SK-N-SH (cell line): ENCODE data around the gene WNT6. TPM values are rescaled to one million over a fixed set of nuclear protein-coding genes. Genes with fewer than 3 reads are reported as not detected.
A peak's percentile ranks its signal among the peaks of the same experiment; 100 is the strongest.

Source experiments
- CTCF ChIA-PET: fragments of 300-600, 350-600 bp; formaldehyde crosslinking; extraction: SDS; loops from one replicate; lab custom pipeline; 2021; lab: Yijun Ruan, JAX
- POLR2A ChIA-PET: fragments of 350-600 bp; sonication (Branson Sonifier 250); formaldehyde crosslinking; extraction: SDS; loops from one replicate; lab custom pipeline; 2020; ENCODE audit warnings: antibody characterized with exemption, inconsistent platforms; lab: Yijun Ruan, JAX
- DNase-seq: peaks from one replicate; pipeline ENCODE4 v3.0.0; 2012
- H2AFZ ChIP-seq: fragments of 200-600 bp; sonication (generic); 2 replicates; pipeline ENCODE4 v1.8.1; 2016; ENCODE audit warnings: antibody characterized with exemption, mild to moderate bottlenecking, low read depth
- H3F3A ChIP-seq: fragments of 200-600 bp; sonication (generic); replicated peaks from 2 replicates; pipeline ENCODE3; 2016; ENCODE audit warnings: antibody characterized with exemption, mild to moderate bottlenecking; ENCODE audit not compliant: insufficient read depth
- H3K27ac ChIP-seq, 2 experiments: fragments of 200-500 bp in 1 of 2; fragments of 200-600 bp in 1 of 2; sonication (Bioruptor generic) in 1 of 2; sonication (generic), shearing (Covaris generic) in 1 of 2; 2 replicates each; pipeline versions ENCODE4 v1.5.1 to v1.6.1; 2014 to 2016; ENCODE audit warnings: low read depth in 2 of 2, inconsistent platforms in 1 of 2, low read length in 1 of 2, mild to moderate bottlenecking in 1 of 2, mixed read lengths in 1 of 2
- H3K27me3 ChIP-seq: fragments of 200-600 bp; sonication (generic), shearing (Covaris generic); 2 replicates; pipeline ENCODE4 v1.6.1; 2016; ENCODE audit warnings: mixed run types; ENCODE audit not compliant: insufficient read depth
- H3K36me3 ChIP-seq, 2 experiments: fragments of 200-500 bp in 1 of 2; fragments of 200-600 bp in 1 of 2; sonication (Bioruptor generic) in 1 of 2; sonication (generic) in 1 of 2; replicated peaks in 1 of 2; 2 replicates each; pipeline versions ENCODE3 to v1.5.1; 2014 to 2016; ENCODE audit warnings: low read length in 1 of 2, mild to moderate bottlenecking in 1 of 2; ENCODE audit not compliant: insufficient read depth in 2 of 2, control insufficient read depth in 1 of 2
- H3K4me1 ChIP-seq, 2 experiments: fragments of 200-500 bp in 1 of 2; fragments of 200-600 bp in 1 of 2; sonication (Bioruptor generic) in 1 of 2; sonication (generic), shearing (Covaris generic) in 1 of 2; 2 replicates each; pipeline versions ENCODE4 v1.5.1 to v1.6.1; 2014 to 2016; ENCODE audit warnings: low read depth in 1 of 2, low read length in 1 of 2, mixed run types in 1 of 2; ENCODE audit not compliant: insufficient read depth in 2 of 2, control insufficient read depth in 1 of 2
- H3K4me2 ChIP-seq: fragments of 200-600 bp; sonication (generic), shearing (Covaris generic); 2 replicates; pipeline ENCODE4 v1.6.1; 2017; ENCODE audit warnings: mixed run types
- H3K4me3 ChIP-seq, 2 experiments: fragments of 200-500 bp in 1 of 2; fragments of 200-600 bp in 1 of 2; sonication (Bioruptor generic) in 1 of 2; sonication (generic), shearing (Covaris generic) in 1 of 2; 2 replicates each; pipeline versions ENCODE4 v1.5.1 to v1.8.1; 2014 to 2016; ENCODE audit warnings: low read depth in 2 of 2, inconsistent platforms in 1 of 2, low read length in 1 of 2, mild to moderate bottlenecking in 1 of 2, mixed read lengths in 1 of 2, moderate library complexity in 1 of 2
- H3K79me2 ChIP-seq: fragments of 200-600 bp; sonication (generic); 2 replicates; pipeline ENCODE4 v1.8.1; 2017; ENCODE audit warnings: mild to moderate bottlenecking; ENCODE audit not compliant: insufficient read depth
- H3K9ac ChIP-seq: fragments of 200-600 bp; sonication (generic); 2 replicates; pipeline ENCODE4 v1.6.1; 2017; ENCODE audit warnings: mixed run types
- H3K9me2 ChIP-seq: fragments of 200-600 bp; sonication (generic); 2 replicates; pipeline ENCODE4 v1.6.1; 2017; ENCODE audit warnings: mixed run types
- H3K9me3 ChIP-seq: fragments of 200-600 bp; sonication (generic); 2 replicates; pipeline ENCODE4 v1.6.1; 2017; ENCODE audit warnings: mixed run types, mild to moderate bottlenecking, moderate library complexity
- H4K20me1 ChIP-seq: fragments of 200-600 bp; sonication (generic); 2 replicates; pipeline ENCODE4 v1.6.1; 2017; ENCODE audit warnings: mild to moderate bottlenecking, mixed run types; ENCODE audit not compliant: insufficient read depth
- ELF1 ChIP-seq: IDR thresholded peaks from 2 replicates; pipeline ENCODE4 v1.4.0; 2012
- EP300 ChIP-seq, 2 experiments: IDR thresholded peaks; 2 replicates each; pipeline versions ENCODE4 v1.4.0 to v1.6.1; 2012; ENCODE audit warnings: borderline replicate concordance in 1 of 2, low read depth in 1 of 2, low read length in 1 of 2
- GABPA ChIP-seq: IDR thresholded peaks from 2 replicates; pipeline ENCODE4 v1.4.0; 2012; ENCODE audit warnings: low read depth, mild to moderate bottlenecking
- GATA2 ChIP-seq: sonication (generic); formaldehyde crosslinking; IDR thresholded peaks from 2 replicates; pipeline ENCODE4 v1.5.0; 2020; ENCODE audit warnings: mild to moderate bottlenecking, missing genetic modification reagents
- IRF3 ChIP-seq: fragments of 150-350 bp; IDR thresholded peaks from 2 replicates; pipeline ENCODE4 v1.6.1; 2016; ENCODE audit warnings: mild to moderate bottlenecking, low read depth, low read length
- JUND ChIP-seq: IDR thresholded peaks from 2 replicates; pipeline ENCODE4 v1.4.0; 2012
- MEF2A ChIP-seq: IDR thresholded peaks from 2 replicates; pipeline ENCODE4 v1.4.0; 2012; ENCODE audit warnings: low read depth, borderline replicate concordance
- NFIC ChIP-seq: IDR thresholded peaks from 2 replicates; pipeline ENCODE4 v1.4.0; 2012; ENCODE audit warnings: borderline replicate concordance
- NRF1 ChIP-seq: IDR thresholded peaks from 2 replicates; pipeline ENCODE4 v1.6.1; 2012; ENCODE audit warnings: low read depth, mild to moderate bottlenecking, low read length
- RCOR1 ChIP-seq: fragments of 150-350 bp; IDR thresholded peaks from 2 replicates; pipeline ENCODE4 v1.6.1; 2017; ENCODE audit warnings: antibody characterized with exemption, low read length
- SIN3A ChIP-seq: IDR thresholded peaks from 2 replicates; pipeline ENCODE4 v1.6.1; 2012; ENCODE audit warnings: low read depth, mild to moderate bottlenecking, low read length, moderate library complexity, borderline replicate concordance
- SMC3 ChIP-seq: IDR thresholded peaks from 2 replicates; pipeline ENCODE4 v1.6.1; 2012; ENCODE audit warnings: low read depth, low read length, improper control_type of control experiment
- TAF1 ChIP-seq: IDR thresholded peaks from 2 replicates; pipeline ENCODE4 v1.6.1; 2012; ENCODE audit warnings: low read depth, mild to moderate bottlenecking, low read length, moderate library complexity, borderline replicate concordance
- YY1 ChIP-seq: IDR thresholded peaks from 2 replicates; pipeline ENCODE4 v1.4.0; 2012; ENCODE audit warnings: low read depth, mild to moderate bottlenecking
- WGBS: methylation state at CpG from one replicate; pipeline ENCODE4 v1.1.6; 2017; ENCODE audit warnings: low lambda C conversion rate; 5-methylcytosine and 5-hydroxymethylcytosine counted together
- polyA plus RNA-seq, 3 experiments: library from polyadenylated mRNA; depleted of rRNA; stranded (reverse); fragments of >200 nt; gene quantifications; 2 replicates each; pipeline ENCODE4 v1.2.3, GENCODE V29; 2012
- TF ChIP-seq, protein P1 (sequence below): IDR thresholded peaks from 2 replicates; pipeline ENCODE4; 2012
- TF ChIP-seq, protein P2 (sequence below): IDR thresholded peaks from 2 replicates; pipeline ENCODE4 v1.4.0; 2012; ENCODE audit warnings: low read depth, borderline replicate concordance
- TF ChIP-seq, protein P3 (sequence below): IDR thresholded peaks from 2 replicates; pipeline ENCODE4 v1.4.0; 2012; ENCODE audit warnings: low read depth, borderline replicate concordance

WNT6 gene
- polyA plus RNA-seq, 1 of the 3 experiments (the other 2 are of a cell fraction): 0.08 TPM

DNA sequence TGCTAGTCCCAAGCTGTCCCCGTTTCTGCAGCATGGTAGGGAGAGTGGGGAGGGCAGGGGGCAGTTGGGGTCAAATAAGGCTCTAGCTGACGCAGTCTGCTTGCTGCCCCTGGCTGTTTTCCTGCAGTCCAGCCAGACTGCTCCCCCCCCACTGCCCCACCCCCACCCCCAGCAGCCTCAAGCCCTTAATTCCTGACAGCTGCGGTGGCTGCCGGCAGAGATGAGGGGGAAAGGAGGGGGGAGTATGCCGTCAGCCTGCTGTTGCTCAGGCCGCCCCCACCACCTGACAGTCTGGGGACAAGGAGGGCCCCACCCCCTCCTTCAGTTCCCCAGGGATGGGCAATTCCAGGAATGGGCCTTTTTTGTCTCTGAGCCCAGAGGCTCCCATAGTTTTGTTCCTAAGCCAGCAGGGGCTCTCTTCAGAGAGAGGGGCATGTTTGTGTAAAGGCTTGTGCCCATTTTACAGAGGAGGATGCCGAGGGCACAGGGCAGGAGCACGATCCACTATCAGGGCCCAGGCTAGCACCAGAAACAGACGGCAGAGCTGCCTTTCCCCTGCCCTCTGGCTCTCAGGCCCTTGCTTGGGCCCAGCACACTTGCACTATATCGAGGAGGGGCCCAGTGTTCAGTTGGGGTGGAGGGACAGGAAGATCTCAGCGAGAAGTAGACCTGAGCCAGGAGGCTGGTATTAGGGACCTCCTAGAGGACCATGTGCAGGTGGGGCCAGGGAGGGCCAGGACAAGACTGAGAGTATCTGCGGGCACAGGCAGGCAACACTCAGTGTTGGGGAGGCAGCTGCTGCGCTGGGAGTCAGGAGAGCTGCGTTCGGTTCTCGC lies 19.5 kb downstream of the WNT6 start (continued):
- no peak for TF ChIP-seq IRF3

DNA sequence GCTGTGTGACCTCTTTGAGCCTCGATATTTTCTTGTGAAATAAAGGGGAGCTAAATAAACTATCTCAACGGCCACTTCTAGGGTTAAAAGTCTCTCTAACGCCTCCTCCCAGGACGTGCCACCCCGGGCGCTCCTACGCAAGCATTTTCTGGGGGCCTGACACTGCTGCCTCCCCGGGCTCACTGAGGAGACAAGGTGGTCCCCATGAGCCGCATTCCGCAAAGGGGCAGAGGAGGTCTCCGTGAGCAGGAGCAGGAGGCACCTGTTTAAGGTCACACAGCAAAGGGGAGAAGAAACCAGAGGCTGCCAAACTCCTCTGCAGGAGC lies 20.1 kb downstream of the WNT6 start:
- TF ChIP-seq, protein P1, sequence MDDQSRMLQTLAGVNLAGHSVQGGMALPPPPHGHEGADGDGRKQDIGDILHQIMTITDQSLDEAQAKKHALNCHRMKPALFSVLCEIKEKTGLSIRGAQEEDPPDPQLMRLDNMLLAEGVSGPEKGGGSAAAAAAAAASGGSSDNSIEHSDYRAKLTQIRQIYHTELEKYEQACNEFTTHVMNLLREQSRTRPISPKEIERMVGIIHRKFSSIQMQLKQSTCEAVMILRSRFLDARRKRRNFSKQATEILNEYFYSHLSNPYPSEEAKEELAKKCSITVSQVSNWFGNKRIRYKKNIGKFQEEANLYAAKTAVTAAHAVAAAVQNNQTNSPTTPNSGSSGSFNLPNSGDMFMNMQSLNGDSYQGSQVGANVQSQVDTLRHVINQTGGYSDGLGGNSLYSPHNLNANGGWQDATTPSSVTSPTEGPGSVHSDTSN: no peak
- TF ChIP-seq JUND: no peak
- TF ChIP-seq, protein P2, sequence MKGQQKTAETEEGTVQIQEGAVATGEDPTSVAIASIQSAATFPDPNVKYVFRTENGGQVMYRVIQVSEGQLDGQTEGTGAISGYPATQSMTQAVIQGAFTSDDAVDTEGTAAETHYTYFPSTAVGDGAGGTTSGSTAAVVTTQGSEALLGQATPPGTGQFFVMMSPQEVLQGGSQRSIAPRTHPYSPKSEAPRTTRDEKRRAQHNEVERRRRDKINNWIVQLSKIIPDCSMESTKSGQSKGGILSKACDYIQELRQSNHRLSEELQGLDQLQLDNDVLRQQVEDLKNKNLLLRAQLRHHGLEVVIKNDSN: no peak
- Histone ChIP-seq H3K36me3 (no peaks in the 10 kb centered on the region), H3K27me3 (peaks cover 41% of the 10 kb centered on the region), H4K20me1 (no peaks in the 10 kb centered on the region), H3K9me2 (no peaks in the 10 kb centered on the region), H3K4me1 (peaks cover 0 to 57% of the 10 kb centered on the region in 2 experiments; a peak in 2 of 4 replicates), H3K79me2 (no peaks in the 10 kb centered on the region), H3K9me3 (no peaks in the 10 kb centered on the region), H3K27ac (no peak overlapping the region), H3K4me2 (no peak overlapping the region), H3K4me3 (no peak overlapping the region), H3K9ac (no peak overlapping the region), H3F3A (peaks cover 3% of the 10 kb centered on the region), H2AFZ (no peak overlapping the region)
- ChIA-PET POLR2A (interaction anchor here (1.4 kb wide), 1 partner anchor 12 kb away, joined by 3 read pairs; no protein-coding TSS in a partner anchor), CTCF (interaction anchor here (1.0 to 22.5 kb wide), 8 partner anchors 12 to 275 kb away, joined by 3 to 795 read pairs (median 24); partner anchors contain the start of genes CDK5R2 and WNT6)
- whole genome bisulfite sequencing: 79% methylated on average over 11 of the region's 11 CpGs
- no peak for DNase-seq

GRCh38 chr2:218880102-218880858 lies 20.7 kb downstream of the WNT6 start, which contains the start of gene WNT10A:
Gene WNT10A (plus strand): TSS chr2:218880852. CDS start chr2:218880996, 144 bp downstream.
- Histone ChIP-seq H3K9me2 (no peaks in the 10 kb centered on the region), H4K20me1 (no peaks in the 10 kb centered on the region), H3K4me1 (peaks cover 0 to 58% of the 10 kb centered on the region in 2 experiments; a peak in 2 of 4 replicates), H2AFZ (no peak within 1 kb of the TSS), H3F3A (peaks cover 3% of the 10 kb centered on the region), H3K4me2 (peak within 1 kb of the TSS; percentile 37; the same call in 1 of the 2 replicates), H3K27me3 (peaks cover 41% of the 10 kb centered on the region), H3K27ac (no peak within 1 kb of the TSS), H3K4me3 (peak within 1 kb of the TSS; percentile 19 to 28; a peak in 3 of 4 replicates), H3K36me3 (no peaks in the 10 kb centered on the region), H3K79me2 (no peaks in the 10 kb centered on the region), H3K9ac (no peak within 1 kb of the TSS), H3K9me3 (no peaks in the 10 kb centered on the region)
- 19% methylated on average over 18 of the region's 58 CpGs for whole genome bisulfite sequencing
- CTCF ChIA-PET: interaction anchor here (0.5 to 22.5 kb wide), 9 partner anchors 12 to 254 kb away, joined by 3 to 795 read pairs (median 4); partner anchors contain the start of genes CDK5R2 and WNT6
- POLR2A ChIA-PET: interaction anchor here (1.4 kb wide), 1 partner anchor 11 kb away, joined by 3 read pairs; no protein-coding TSS in a partner anchor
- peak; percentile 74 for DNase-seq
- TF ChIP-seq, protein P2: no peak
- no peak for TF ChIP-seq ELF1
- no peak for TF ChIP-seq SMC3
- no peak for TF ChIP-seq YY1
- no peak for TF ChIP-seq SIN3A
- TF ChIP-seq NFIC: no peak
- TF ChIP-seq EP300 (IDR thresholded peaks at IDR 0.05; ENCODE audit: borderline replicate concordance in 1 of 2, low read depth in 1 of 2, low read length in 1 of 2): no peak
- TF ChIP-seq TAF1: no peak
- TF ChIP-seq RCOR1: no peak
- TF ChIP-seq GABPA: no peak
- no peak for TF ChIP-seq NRF1
- TF ChIP-seq MEF2A: no peak
- TF ChIP-seq, protein P3, sequence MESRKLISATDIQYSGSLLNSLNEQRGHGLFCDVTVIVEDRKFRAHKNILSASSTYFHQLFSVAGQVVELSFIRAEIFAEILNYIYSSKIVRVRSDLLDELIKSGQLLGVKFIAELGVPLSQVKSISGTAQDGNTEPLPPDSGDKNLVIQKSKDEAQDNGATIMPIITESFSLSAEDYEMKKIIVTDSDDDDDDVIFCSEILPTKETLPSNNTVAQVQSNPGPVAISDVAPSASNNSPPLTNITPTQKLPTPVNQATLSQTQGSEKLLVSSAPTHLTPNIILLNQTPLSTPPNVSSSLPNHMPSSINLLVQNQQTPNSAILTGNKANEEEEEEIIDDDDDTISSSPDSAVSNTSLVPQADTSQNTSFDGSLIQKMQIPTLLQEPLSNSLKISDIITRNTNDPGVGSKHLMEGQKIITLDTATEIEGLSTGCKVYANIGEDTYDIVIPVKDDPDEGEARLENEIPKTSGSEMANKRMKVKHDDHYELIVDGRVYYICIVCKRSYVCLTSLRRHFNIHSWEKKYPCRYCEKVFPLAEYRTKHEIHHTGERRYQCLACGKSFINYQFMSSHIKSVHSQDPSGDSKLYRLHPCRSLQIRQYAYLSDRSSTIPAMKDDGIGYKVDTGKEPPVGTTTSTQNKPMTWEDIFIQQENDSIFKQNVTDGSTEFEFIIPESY: no peak
- no peak for TF ChIP-seq GATA2 (CRISPR knock-in tag)
